NCI-H1417 (cell line): ENCODE measurements around the gene ZFAND2A.
"Not testable (repeated sequence)": the region's sequence is repeated elsewhere in the genome, so short reads cannot be mapped to it uniquely, and the experiment has no call there.

ENCODE experiments used
- DNase-seq, 3 experiments: peaks; one replicate each; lab custom pipeline; 2025; lab: John Stamatoyannopoulos, UW

ZFAND2A gene

DNA sequence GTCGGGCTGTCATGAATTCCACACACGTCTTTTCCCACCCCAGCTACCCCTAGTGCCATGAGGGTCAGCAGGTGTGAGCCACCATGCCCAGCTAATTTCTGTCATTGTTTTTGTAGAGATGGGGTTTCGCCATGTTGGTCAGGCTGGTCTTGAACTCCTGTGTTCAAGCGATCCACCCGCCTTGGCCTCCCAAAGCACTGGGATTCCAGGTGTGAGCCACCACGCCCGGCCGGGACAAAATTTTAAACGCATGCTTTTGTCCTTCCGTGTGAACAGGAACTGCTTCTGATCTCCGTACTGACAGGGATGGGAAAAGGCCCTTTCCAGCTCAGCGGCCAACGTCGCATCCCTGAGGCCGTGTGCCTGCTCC lies 15.6 kb upstream of the ZFAND2A start:
- DNase-seq, result no peak

DNA sequence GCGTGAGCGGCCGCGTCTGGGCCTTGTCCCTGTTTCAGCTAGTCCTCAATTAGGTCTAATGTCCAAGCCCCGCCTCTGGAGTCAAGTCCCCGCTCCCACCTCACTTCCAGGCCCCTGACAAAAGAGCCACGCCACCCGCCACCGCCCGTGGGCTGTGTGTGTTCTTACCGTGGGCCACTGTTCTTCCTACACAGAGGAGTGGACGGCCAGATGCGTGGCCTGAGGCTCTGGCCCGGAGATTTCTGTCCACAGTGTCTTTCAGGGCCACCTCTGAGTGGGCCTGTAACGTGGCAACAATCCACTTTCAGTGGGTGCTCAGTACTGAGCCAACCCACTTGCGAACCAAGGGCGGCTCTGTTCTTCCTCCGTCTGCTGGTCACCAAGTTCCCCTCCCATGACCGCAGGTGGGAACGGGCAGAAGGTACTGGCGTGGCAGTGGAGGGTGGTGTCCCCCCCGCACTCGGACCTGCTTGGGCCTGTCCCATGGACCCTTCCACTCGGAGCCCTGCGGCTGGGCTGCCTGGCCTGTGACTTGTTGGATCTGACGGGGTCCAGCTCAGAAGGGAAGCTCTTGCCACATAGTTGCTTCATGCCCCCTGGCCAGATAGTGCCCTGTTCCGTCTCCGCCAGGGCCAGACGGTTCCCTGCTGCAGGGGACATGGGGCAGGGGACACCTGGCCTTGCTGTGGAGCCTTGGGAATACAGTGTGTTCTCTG lies 15.0 kb upstream of the ZFAND2A start:
- DNase-seq, result no peak

DNA sequence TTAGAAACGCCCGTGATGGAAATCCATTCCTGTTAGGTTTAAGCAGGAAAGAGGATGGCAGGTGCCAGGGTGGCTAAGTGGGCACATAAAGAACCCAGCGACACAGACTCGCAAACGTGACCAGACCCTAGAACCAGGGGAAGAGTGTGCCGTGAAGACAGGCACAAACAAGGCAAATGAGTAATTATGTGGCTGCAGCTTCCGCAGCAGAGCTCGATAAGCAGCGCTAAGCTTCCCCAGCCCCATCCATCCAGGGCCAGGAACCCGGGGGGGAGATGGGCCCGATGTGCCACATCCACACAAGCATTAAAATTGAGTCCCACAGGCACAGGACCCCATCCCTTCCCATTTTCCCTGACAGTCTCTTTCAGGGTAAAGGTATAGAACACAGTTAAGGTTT lies 14.0 kb upstream of the ZFAND2A start:
- peak in 1 of 3 experiments; percentile 17 for DNase-seq

DNA sequence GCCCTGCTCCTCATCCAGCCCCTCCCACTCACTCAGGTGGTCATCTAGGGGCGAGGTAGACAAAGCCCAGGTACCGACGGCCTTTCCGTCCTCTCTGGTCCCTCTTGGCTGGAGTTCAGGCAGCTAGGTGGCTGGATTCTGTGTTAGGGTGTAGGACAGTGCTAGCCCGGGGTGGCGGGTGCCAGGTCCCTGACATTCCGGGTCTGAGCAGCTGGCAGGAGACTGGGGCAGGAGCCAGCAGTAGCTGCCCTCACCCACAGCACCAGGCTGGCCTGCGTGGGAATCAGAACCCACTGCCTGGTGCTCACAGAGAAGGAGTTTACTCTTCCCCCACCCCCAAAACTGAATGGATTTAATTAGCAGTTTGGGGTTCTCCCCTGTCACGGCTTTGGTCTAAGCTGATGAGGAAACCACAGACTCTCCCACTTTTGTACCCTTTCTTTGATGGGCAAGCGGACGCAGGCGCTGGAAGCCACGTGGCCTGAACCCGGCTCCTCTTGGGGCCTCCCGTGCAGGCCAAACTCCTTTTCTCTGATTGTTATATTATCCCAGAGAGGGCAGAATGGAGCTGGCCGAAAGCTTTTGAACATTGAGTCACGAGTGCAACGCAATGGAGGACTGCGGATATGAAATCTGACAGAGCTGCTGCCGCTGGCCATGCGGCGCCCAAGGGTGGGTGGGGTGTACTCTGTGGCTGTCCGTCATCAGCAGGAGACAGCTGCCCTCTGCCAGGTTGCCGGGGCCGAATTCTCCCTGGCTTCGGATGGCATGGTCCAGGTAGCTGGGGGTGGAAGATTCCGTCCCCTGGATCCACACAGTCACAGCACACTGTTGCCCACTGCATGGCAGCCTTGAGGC lies 12.9 kb upstream of the ZFAND2A start:
- DNase-seq, result no peak

DNA sequence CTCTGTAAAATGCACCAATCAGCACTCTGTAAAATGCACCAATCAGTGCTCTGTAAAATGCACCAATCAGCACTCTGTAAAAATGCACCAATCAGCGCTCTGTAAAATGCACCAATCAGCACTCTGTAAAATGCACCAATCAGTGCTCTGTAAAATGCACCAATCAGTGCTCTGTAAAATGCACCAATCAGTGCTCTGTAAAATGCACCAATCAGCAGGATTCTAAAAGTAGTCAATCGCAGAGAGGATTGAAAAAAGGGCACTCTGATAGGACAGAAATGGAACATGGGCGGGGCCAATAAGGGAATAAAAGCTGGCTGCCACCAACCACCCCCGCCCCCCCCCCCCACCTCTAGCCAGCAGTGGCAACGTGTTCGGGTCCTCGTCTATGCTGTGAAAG lies 11.5 kb upstream of the ZFAND2A start:
- not testable (repeated sequence) for DNase-seq

DNA sequence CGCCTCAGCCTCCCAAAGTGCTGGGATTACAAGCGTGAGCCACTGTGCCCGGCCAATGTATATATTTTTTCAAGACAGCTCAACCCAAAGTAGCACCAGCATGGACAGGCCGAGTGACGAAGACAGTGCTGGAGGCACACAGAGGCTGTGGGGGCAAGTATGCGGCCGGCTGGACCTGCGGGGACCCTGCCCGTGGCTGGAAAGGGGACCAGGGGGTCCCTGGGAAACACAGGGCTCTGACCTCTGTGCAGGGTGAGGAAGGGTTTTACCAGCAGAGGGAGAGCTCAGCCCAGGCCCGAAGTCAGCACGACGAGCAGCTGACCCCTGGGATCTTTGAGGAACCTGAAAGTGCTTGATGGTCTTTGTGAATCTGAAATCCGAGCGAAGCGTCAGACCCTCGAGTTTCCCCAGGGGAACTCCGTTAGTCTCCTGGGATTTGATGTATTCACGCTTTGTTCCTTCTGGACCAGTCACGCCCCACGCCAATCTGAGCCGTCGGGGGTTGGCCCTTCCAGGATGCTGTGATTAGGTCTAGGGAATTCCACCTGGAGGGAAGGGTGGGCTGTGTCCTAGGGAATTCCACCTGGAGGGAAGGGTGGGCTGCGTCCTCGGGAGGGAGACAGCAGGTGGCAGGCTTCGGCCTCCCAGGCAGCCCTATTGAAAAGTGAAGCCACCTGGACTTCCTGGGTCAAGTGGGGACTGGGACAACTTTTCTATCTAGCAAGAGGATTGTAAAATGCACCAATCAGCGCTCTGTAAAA lies 10.9 kb upstream of the ZFAND2A start:
- no peak for DNase-seq

DNA sequence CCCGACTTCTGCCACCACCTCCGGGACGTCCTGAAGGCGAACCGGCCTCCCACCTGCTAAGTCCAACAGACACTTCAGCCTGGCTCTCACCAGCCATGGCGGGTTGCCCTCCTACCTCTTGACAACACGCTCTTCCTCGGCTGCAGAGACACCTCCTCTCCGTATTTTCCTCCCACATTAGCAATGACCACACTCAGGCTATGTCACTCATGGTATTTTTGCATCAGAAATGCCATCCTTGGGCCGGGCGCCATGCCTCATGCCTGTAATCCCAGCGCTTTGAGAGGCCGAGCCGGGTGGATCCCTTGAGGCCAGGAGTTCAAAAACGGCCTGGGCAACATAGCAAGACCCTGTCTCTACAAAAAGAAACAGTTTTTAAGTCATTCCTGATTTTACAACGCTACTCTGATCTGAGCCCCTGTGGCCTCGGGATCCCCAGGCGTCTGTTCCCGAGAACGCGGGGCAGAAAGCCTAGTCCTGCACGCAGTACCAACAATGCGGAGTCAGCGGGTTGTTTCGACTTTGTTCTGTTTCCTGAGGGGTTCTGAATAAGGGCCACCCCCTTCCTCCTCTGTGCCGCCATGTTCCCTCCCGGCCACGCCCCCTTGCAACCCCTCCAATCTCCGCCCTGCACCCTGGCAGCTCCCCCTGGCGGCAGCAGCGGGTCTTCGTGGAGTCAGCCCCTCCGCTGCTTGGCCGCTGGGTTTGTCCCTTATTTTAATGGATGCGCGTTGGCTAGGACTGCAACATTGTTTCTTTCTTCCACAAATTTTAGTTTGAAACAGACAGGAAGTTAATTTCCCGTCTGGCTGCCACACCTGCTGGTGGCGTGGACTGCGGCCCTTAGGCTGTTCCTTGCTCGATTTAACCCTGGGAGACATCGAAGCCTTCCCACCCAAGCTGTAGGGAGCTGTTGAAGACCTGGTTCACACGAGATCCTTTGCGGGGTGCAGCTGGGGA lies 9.7 kb upstream of the ZFAND2A start:
- peak in 2 of 3 experiments; percentile 10 to 62 for DNase-seq

DNA sequence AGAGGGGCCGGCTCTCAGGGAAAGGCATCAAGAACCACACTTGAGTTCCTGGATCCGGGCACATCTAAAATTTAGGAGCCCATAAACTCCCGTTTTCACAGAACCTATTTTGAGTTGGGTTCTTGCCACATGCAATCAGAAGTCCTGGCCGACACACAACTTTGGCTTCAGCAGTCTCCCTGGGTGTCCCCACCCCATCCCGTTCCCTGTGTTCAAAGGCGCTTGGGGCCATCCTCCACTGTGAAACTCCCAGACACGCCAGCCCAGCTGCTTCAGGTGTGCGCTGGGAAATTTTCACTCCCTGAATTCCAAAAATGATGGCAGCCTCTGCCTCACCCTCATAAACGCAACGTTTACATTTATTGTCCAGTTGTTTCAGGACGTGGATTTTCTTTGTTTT lies 8.4 kb upstream of the ZFAND2A start:
- no peak for DNase-seq

DNA sequence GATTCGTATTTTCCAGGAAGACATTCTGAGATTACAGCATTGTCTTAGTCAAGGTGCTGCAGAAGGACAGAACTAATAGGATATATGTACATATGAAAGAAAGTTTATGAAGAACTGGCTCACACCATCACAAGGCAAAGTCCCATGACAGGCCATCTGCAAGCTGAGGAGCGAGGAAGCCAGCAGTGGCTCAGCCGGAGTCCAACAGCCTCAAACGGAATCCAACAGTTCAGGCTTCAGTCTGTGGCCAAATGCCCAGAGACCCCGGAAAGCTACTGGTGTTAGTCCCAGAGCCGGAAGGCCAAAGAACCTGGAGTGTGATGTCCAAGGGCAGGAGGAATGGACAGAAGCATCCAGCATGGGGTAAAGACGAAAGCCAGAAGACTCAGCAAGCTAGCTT lies 4.4 kb upstream of the ZFAND2A start:
- no peak for DNase-seq

DNA sequence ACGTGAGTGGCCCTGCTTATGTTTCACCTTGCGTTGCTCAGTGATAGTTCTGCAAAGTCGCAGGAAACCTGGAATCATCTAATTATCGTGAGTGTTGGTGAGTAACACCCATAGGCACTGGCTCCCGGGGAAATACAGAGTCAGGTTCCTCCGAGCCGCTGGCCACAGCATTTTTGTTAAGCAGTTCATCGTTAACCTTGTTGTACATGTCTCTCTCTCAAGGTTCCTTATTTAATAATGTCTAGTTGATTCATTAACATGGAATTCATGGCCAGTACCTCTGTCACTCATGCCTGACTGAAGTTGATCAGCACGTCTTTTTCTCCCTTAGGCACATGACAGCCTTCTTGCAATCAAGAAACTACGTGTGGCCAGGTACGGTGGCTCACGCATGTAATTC lies 3.1 kb upstream of the ZFAND2A start:
- no peak for DNase-seq

DNA sequence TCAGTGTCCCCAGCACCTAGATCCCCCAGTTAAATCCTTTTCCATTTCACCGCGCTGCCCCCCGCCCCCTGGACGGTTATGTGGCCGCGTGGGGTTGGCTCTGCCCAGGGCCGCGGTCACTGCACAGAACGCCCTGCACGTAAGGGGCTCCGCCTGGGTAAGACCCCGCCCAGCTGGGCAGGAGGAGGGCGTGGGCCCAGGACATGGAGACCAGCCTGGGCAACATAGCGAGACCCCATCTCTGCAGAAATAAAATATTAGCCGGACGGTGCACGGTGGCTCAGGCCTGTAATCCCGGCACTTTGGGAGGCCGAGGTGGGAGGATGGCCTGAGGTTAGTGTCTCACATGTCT lies 650 bp upstream of the ZFAND2A start:
- DNase-seq, result no peak

DNA sequence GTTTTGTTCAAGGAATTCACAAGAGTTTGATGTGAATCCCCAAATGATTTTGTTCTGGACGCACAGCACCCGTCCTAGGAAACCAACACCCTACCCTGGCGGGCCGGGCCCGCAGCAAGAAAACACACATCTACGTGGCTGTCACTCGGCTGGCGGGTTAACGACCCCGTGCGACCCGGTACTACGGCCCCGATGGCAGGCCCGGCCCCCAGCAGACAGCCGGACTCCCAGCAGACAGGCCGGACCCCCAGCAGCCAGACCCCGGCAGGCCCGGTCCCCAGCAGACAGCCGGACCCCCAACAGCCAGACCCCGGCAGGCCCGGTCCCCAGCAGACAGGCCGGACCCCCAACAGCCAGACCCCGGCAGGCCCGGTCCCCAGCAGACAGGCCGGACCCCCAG lies 765 bp downstream of the ZFAND2A start:
- not testable (repeated sequence) for DNase-seq

DNA sequence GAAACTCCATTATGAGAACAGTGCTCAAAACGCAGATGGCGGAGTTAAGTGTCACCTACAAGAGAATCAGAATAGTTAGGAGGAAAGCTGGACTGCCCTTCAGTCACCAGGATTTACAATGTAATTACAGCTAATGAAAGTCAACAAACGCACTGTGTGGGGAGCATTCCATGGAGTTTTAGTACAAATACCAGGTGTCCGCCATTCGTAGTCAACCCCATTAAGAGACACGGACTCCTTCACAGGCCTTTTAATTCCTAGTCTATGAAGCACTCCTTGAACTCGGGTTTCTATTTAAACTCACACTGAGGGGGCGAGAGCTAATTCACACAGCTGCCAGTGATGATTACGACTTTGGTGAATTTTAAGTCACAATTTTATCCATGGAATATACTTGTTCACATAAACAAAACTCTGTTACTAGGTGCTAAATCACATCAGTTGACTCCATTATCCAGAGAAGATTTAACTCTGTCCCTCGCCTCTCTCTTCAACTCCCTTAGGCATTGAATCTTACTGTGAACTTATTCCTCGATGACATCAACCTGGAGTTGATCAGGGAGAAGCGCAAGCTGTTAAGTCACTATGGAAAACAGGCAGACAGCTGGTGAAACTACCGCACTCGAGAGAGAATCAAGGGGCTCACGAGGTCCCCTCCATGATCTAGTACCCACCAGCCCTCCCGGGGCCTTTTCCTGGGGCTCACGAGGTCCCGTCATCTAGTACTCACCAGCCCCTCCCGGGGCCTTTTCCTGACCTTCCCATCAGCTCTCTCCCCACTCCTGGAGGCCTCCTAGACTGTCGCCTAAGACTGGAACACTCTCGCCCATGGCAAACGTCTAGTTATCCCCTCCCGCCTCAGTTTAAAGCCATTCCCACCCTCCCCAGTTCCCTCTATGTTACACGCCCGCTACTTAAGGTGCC lies 1.5 kb downstream of the ZFAND2A start:
- DNase-seq, result peak in 2 of 3 experiments; percentile 71 to 95

DNA sequence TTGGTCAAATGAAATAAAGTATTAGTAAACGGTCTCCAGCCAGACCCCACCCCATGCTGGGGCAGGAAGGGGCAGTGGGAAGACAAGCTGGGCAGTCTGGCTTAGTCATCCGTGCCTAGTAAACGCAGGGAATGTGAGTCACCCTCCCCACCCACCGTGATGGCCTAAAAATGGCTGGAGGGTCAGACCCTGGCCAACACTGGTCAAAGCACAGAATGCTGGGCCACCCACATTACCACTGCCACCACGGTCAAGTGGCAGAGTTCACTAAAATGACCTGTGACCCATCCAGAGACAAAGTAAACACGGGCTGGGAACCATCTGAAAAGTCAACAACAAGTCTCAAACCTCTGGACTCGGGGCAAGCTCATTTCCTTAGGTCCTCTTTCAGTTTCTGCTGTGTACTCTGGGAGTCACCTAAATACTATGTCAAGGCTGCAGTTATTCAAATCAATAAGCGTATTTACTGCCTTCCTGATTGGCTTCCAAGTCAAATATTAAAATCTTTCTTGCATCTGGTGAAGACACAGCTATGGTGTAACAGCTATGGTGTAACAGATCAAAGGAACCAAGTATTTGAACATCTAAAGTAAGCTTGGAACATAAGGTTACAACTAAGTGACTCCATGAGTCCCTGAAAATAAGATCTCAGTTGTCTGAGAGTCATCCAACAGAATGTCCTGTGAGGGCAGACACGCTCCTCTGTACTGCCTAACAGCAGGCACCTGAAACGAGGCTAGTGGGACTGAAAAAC lies 3.0 kb downstream of the ZFAND2A start:
- DNase-seq, result no peak

DNA sequence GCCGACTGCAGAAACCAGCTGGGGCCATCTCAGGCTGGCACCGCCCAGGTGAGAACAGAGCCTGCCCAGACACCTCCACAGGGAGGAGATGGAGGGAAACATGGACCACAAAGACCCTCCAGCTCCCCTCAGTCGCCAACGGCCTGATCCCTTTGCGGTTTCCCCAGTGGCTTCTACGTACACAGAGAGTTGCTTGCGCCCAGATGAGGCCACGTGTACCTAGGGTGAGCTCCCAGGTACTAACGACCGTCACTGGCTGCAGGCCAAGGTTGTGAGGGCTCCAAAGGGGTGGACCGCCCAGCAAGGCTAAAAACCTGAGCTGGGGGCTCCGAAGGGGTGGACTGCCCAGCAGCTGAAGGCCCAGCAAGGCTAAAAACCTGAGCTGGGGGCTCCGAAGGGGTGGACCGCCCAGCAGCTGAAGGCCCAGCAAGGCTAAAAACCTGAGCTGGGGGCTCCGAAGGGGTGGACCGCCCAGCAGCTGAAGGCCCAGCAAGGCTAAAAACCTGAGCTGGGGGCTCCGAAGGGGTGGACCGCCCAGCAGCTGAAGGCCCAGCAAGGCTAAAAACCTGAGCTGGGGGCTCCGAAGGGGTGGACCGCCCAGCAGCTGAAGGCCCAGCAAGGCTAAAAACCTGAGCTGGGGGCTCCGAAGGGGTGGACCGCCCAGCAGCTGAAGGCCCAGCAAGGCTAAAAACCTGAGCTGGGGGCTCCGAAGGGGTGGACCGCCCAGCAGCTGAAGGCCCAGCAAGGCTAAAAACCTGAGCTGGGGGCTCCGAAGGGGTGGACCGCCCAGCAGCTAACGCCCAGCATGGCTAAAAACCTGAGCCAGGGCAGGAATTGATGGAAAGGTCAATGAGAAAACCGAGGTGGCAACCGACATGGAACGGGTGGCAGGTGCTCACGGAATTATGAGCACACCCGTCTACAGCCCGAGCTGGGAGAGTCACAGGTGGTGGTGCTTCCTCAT lies 3.9 kb downstream of the ZFAND2A start:
- not testable (repeated sequence) for DNase-seq

DNA sequence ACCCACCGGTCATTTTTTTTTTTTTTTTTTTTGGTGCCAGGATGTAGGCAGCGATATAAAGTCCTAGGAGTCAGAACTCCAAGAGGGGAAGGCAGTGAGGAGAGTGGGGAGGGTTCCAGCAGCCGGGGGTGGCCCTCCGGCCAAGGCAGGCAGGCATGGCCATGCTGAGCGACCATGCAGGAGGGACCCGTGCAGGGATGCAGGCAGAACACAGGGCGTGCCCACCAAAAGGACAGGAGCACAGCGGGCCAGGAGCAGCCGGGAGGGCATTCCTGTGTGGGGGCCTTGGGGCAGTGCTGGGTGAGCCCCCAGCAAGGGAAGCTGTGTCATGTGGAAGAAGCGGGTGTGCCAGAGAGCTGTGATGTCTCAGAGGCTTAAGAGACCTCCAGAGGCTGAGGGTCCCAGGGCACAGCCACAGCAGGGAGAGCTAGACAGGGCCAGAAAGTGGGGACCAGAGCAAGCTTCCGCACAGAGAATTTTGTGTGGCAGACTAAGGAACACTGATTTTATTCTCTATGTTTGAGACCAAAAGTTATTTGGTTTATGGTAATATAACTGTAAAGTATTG lies 5.7 kb downstream of the ZFAND2A start:
- DNase-seq, result no peak

DNA sequence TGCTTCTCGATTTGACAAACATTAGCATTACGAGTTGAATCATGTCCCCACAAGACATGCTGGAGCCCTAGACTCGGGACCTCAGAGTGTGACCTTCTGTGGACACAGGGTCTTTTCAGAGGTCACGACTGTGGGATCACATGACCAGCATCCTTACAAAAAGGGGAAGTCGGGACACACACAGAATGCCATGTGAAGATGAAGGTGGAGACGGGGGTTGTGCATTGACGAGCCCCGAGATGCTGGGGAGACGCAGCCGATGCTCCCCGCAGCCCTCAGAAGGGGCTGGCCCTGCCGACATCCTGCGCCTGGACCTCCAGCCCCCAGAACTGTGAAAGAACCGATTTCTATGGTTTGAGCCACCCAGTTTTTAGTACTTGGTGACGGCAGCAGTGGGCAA lies 7.5 kb downstream of the ZFAND2A start:
- DNase-seq, result no peak
